Measurements from ENCODE around the gene OARD1. TPM values are rescaled to one million over a fixed set of nuclear protein-coding genes. Genes with fewer than 3 reads are reported as not detected.

OARD1 gene
- total RNA-seq, 1 experiment from 2014 or later, result 12.1 TPM

DNA sequence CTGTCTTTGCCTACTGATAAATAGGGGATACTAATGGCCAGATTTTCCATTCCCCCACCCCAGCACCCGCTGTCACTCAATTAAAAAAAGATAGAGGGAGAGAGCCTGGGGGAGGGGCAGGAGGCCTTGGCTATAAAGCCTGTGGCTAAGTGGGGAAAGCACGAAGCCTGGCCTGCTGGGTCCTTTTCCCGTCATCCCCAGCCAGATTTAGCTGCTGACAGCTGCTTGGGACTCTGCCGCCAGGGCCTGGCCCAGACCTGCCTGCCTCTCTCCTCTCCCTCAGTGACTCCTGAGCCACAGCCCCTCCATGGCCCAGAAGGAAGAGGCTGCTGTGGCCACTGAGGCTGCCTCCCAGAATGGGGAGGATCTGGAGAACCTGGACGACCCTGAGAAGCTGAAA, 19.1 kb downstream of the OARD1 start, which contains the start of gene APOBEC2:
TSS of gene APOBEC2 (plus strand) at position 162 of the 400 bp plus-strand sequence. CDS start at position 308, 146 bp downstream.
- Histone ChIP-seq H3K27ac (ENCODE audit: low read length) (no peak within 1 kb of the TSS), H3K4me2 (ENCODE audit: low read length) (no peak within 1 kb of the TSS), H3K79me2 (ENCODE audit: low read length) (no peaks in the 10 kb centered on the region), H3K9me3 (ENCODE audit: low read length) (no peaks in the 10 kb centered on the region), H3K9ac (ENCODE audit: low read length) (no peak within 1 kb of the TSS), H2AFZ (ENCODE audit: low read length) (no peak within 1 kb of the TSS), H3K9me2 (replicated peaks; ENCODE audit: low read length) (no peaks in the 10 kb centered on the region), H4K20me1 (ENCODE audit: low read length) (no peaks in the 10 kb centered on the region), H3K36me3 (ENCODE audit: low read depth, low read length) (no peaks in the 10 kb centered on the region), H3K4me3 (ENCODE audit: low read length) (no peak within 1 kb of the TSS), H3K4me1 (ENCODE audit: insufficient read depth, low read length) (no peaks in the 10 kb centered on the region), H3F3A (ENCODE audit: low read length, unreplicated experiment) (no peaks in the 10 kb centered on the region), H3K27me3 (ENCODE audit: low read length) (no peaks in the 10 kb centered on the region)
- ChIA-PET POLR2A (ENCODE audit: unreplicated experiment) (no interaction called here), CTCF (no interaction called here)
- ATAC-seq, result no peak
- no peak for DNase-seq
- TF ChIP-seq EZH2phosphoT487 (IDR thresholded peaks at IDR 0.05; ENCODE audit: borderline replicate concordance, low read length) (no peak), EZH2 (IDR thresholded peaks at IDR 0.05; ENCODE audit: low read length, unreplicated experiment) (no peak)
- no TSS peak for BruUV-seq (replicated peaks)
- intact Hi-C loops (cut with micrococcal nuclease), result no loop called here

DNA sequence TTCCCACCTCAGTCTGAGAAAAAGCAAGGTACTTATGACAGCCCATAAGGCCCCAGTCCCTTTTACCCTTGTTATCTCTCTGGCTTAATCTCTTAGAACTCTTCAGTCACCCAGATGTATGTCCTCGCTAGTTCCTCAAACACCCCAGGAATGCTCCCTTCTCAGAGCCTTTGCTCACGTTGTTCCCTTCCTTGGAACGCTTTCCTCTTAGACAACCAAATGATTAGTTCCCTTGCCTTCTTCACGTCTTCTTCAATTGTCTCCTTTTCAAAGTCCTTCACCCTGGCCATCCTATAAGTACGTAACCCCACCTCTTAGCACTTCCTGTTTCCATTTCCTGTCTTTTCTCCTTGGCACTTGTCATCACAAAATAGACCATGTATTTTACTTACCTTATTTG, 20.3 kb downstream of the OARD1 start:
- no peak for ATAC-seq
- no peak overlapping the region for H2AFZ ChIP-seq (ENCODE audit: low read length)
- no peaks in the 10 kb centered on the region for H3K79me2 ChIP-seq (ENCODE audit: low read length)
- TF ChIP-seq EZH2phosphoT487 (IDR thresholded peaks at IDR 0.05; ENCODE audit: borderline replicate concordance, low read length) (no peak), EZH2 (IDR thresholded peaks at IDR 0.05; ENCODE audit: low read length, unreplicated experiment) (no peak)
- TF ChIP-seq, protein P1, sequence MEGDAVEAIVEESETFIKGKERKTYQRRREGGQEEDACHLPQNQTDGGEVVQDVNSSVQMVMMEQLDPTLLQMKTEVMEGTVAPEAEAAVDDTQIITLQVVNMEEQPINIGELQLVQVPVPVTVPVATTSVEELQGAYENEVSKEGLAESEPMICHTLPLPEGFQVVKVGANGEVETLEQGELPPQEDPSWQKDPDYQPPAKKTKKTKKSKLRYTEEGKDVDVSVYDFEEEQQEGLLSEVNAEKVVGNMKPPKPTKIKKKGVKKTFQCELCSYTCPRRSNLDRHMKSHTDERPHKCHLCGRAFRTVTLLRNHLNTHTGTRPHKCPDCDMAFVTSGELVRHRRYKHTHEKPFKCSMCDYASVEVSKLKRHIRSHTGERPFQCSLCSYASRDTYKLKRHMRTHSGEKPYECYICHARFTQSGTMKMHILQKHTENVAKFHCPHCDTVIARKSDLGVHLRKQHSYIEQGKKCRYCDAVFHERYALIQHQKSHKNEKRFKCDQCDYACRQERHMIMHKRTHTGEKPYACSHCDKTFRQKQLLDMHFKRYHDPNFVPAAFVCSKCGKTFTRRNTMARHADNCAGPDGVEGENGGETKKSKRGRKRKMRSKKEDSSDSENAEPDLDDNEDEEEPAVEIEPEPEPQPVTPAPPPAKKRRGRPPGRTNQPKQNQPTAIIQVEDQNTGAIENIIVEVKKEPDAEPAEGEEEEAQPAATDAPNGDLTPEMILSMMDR (conservative IDR thresholded peaks at IDR 0.05; ENCODE audit: low read depth, low read length), result no peak
- DNase-seq, result no peak
- ChIA-PET POLR2A (ENCODE audit: unreplicated experiment) (interaction anchor here (0.6 kb wide), 1 partner anchor 17 kb away, joined by 3 read pairs; no protein-coding TSS in a partner anchor), CTCF (no interaction called here)
- H3K27ac ChIP-seq (ENCODE audit: low read length), result no peak overlapping the region
- no TSS peak for BruUV-seq (replicated peaks)
- no peaks in the 10 kb centered on the region for H3K9me3 ChIP-seq (ENCODE audit: low read length)
- intact Hi-C loops (cut with micrococcal nuclease), result no loop called here
- no peaks in the 10 kb centered on the region for H4K20me1 ChIP-seq (ENCODE audit: low read length)
- no peak overlapping the region for H3K4me2 ChIP-seq (ENCODE audit: low read length)
- no peaks in the 10 kb centered on the region for H3K9me2 ChIP-seq (replicated peaks; ENCODE audit: low read length)
- no peak overlapping the region for H3K4me3 ChIP-seq (ENCODE audit: low read length)
- no peaks in the 10 kb centered on the region for H3K27me3 ChIP-seq (ENCODE audit: low read length)
- no peaks in the 10 kb centered on the region for H3F3A ChIP-seq (ENCODE audit: low read length, unreplicated experiment)
- no peaks in the 10 kb centered on the region for H3K4me1 ChIP-seq (ENCODE audit: insufficient read depth, low read length)
- H3K9ac ChIP-seq (ENCODE audit: low read length), result no peak overlapping the region
- no peaks in the 10 kb centered on the region for H3K36me3 ChIP-seq (ENCODE audit: low read depth, low read length)

DNA sequence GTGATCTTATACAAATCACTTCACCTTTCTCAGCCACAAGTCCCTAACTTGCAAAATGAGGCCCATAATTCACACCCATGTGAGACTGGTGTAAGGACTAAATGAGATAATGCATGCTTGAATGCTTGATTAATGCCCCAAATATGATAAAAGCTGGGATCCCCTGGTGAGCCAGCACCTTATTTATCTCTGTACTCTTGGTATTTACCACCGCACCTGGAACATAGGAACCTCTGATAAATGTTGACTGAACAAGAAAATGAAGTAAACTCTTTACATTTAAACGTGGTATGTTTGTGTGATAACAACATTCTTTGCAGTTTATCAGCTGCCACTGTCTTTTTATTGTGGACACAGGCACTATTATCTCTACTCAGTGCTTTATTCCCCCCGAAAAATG, 21.6 kb downstream of the OARD1 start:
- ATAC-seq (no peak), DNase-seq (no peak)
- Histone ChIP-seq H3K9ac (ENCODE audit: low read length) (no peak overlapping the region), H3K4me1 (ENCODE audit: insufficient read depth, low read length) (no peaks in the 10 kb centered on the region), H3K9me2 (replicated peaks; ENCODE audit: low read length) (no peaks in the 10 kb centered on the region), H3K36me3 (ENCODE audit: low read depth, low read length) (no peaks in the 10 kb centered on the region), H3K79me2 (ENCODE audit: low read length) (no peaks in the 10 kb centered on the region), H3K9me3 (ENCODE audit: low read length) (no peaks in the 10 kb centered on the region), H3K27me3 (ENCODE audit: low read length) (no peaks in the 10 kb centered on the region), H3K4me3 (ENCODE audit: low read length) (no peak overlapping the region), H3K27ac (ENCODE audit: low read length) (no peak overlapping the region), H2AFZ (ENCODE audit: low read length) (no peak overlapping the region), H3F3A (ENCODE audit: low read length, unreplicated experiment) (no peaks in the 10 kb centered on the region), H4K20me1 (ENCODE audit: low read length) (no peaks in the 10 kb centered on the region), H3K4me2 (ENCODE audit: low read length) (no peak overlapping the region)
- ChIA-PET CTCF (no interaction called here), POLR2A (ENCODE audit: unreplicated experiment) (no interaction called here)
- TF ChIP-seq EZH2 (IDR thresholded peaks at IDR 0.05; ENCODE audit: low read length, unreplicated experiment) (no peak), EZH2phosphoT487 (IDR thresholded peaks at IDR 0.05; ENCODE audit: borderline replicate concordance, low read length) (no peak)
- TF ChIP-seq, protein P1 (conservative IDR thresholded peaks at IDR 0.05; ENCODE audit: low read depth, low read length), result no peak
- intact Hi-C loops (cut with micrococcal nuclease), result no loop called here
- BruUV-seq (replicated peaks), result no TSS peak
